A549 (cell line): ENCODE results near the gene NBR1. TPM values are rescaled to one million over a fixed set of nuclear protein-coding genes. Genes with fewer than 3 reads are reported as not detected.
"Not testable (repeated sequence)": the region's sequence is repeated elsewhere in the genome, so short reads cannot be mapped to it uniquely, and the experiment has no call there.

Experiments
- ATAC-seq, 2 experiments: fragments of 200-7000 bp in 1 of 2; fragments of >200 bp in 1 of 2; cut with Nextera tagmentation in 1 of 2; cut with Tn5 transposase in 1 of 2; 3 replicates each; pipeline versions ENCODE4 v1.8.0 to v1.9.1; 2018 to 2020; ENCODE audit warnings: mild to moderate bottlenecking in 1 of 2, moderate library complexity in 1 of 2
- CTCF ChIA-PET: fragments of 300-600 bp; sonication (Branson Sonifier 250); formaldehyde crosslinking; extraction: SDS; loops from one replicate; lab custom pipeline; 2021; ENCODE audit warnings: antibody characterized with exemption, inconsistent platforms; lab: Yijun Ruan, JAX
- POLR2A ChIA-PET: fragments of 350-600 bp; formaldehyde crosslinking; extraction: SDS; loops from one replicate; lab custom pipeline; 2021; ENCODE audit warnings: antibody characterized with exemption, inconsistent platforms; lab: Yijun Ruan, JAX
- DNase-seq, 2 experiments: peaks; one replicate each; pipeline versions ENCODE4 v3.0.0 to v3.0.0-alpha.2; 2011 to 2016; ENCODE audit warnings: low read depth in 1 of 2, low spot score in 1 of 2
- FAIRE-seq: peaks from 2 replicates; lab custom pipeline; 2011; peaks lifted over from hg19 to GRCh38; lab: Jason Lieb, UNC
- H3K27ac ChIP-seq, 2 experiments: fragments of >200 bp; sonication (Bioruptor Twin); formaldehyde crosslinking; 3 replicates each; pipeline ENCODE4 v1.5.1; 2016 to 2017
- H3K4me1 ChIP-seq: fragments of >200 bp; sonication (Bioruptor Twin); formaldehyde crosslinking; 3 replicates; pipeline ENCODE4 v1.6.1; 2016
- H3K4me2 ChIP-seq: fragments of >200 bp; sonication (Bioruptor Twin); formaldehyde crosslinking; 3 replicates; pipeline ENCODE4 v1.6.1; 2016
- H3K4me3 ChIP-seq: fragments of >200 bp; sonication (Bioruptor Twin); formaldehyde crosslinking; 3 replicates; pipeline ENCODE4 v1.5.1; 2016
- H3K9me3 ChIP-seq: fragments of >200 bp; sonication (Bioruptor Twin); formaldehyde crosslinking; 3 replicates; pipeline ENCODE4 v1.6.1; 2016
- BHLHE40 ChIP-seq: IDR thresholded peaks from 2 replicates; pipeline ENCODE4 v1.6.1; 2012; ENCODE audit warnings: low read depth, low read length, inconsistent platforms
- CBX2 ChIP-seq: fragments of 200-600 bp; sonication (generic); IDR thresholded peaks from 2 replicates; pipeline ENCODE4 v1.6.1; 2016; ENCODE audit warnings: low read depth, mild to moderate bottlenecking, borderline replicate concordance
- CTCF ChIP-seq: fragments of >200 bp; sonication (Bioruptor Twin); formaldehyde crosslinking; IDR thresholded peaks from 3 replicates; pipeline ENCODE4 v1.5.1; 2016
- E2F6 ChIP-seq: IDR thresholded peaks from 2 replicates; pipeline ENCODE4 v1.6.1; 2012; ENCODE audit warnings: low read depth, borderline replicate concordance
- FOSB ChIP-seq: fragments of 250-450 bp; sonication (Bioruptor Pico); IDR thresholded peaks from 2 replicates; pipeline ENCODE4 v1.5.0; 2020; ENCODE audit warnings: mild to moderate bottlenecking, moderate library complexity
- GATA3 ChIP-seq: IDR thresholded peaks from 2 replicates; pipeline ENCODE4 v1.6.1; 2012; ENCODE audit warnings: borderline replicate concordance
- MAX ChIP-seq: IDR thresholded peaks from 2 replicates; pipeline ENCODE4 v1.6.1; 2012
- ZSCAN20 ChIP-seq: fragments of 250-450 bp; sonication (Bioruptor Pico); IDR thresholded peaks from 2 replicates; pipeline ENCODE4 v1.8.0; 2022; ENCODE audit warnings: mild to moderate bottlenecking, moderate library complexity
- WGBS: methylation state at CpG from one replicate; pipeline ENCODE4 v1.1.6; 2017; ENCODE audit errors: missing lambda C conversion rate; 5-methylcytosine and 5-hydroxymethylcytosine counted together
- polyA plus RNA-seq, 4 experiments: library from polyadenylated mRNA; depleted of rRNA in 3 of 4; stranded (reverse); fragments of >200 nt; fragmentation: RNase III in 1 of 4; extraction: RNeasy Plus Mini Kit Qiagen cat#74134 plus additional on column Dnase treatment in 1 of 4; gene quantifications; 2 replicates in 3 of 4; 3 replicates in 1 of 4; pipeline ENCODE4 v1.2.3, GENCODE V29; 2011 to 2017

Gene NBR1
- polyA plus RNA-seq, 2 of the 4 experiments (the other 2 are of a cell fraction), result 41.8 to 86.8 TPM

GRCh38 chr17:43155666-43156065 is 15.3 kb upstream of the NBR1 start:
- CTCF ChIA-PET, result no interaction called here
- no peak overlapping the region for H3K4me2 ChIP-seq
- H3K9me3 ChIP-seq, result peaks cover 18% of the 10 kb centered on the region
- no peak for DNase-seq
- H3K27ac ChIP-seq, result no peak overlapping the region
- TF ChIP-seq CTCF (no peak), CBX2 (no peak), FOSB (CRISPR knock-in tag) (no peak), ZSCAN20 (CRISPR knock-in tag) (no peak), BHLHE40 (no peak)
- TF ChIP-seq, all 56 proteins: peak for 0
- ATAC-seq (no peak), FAIRE-seq (no peak)
- WGBS, result 92% methylated on average over 3 of the region's 3 CpGs
- POLR2A ChIA-PET, result no interaction called here
- Histone ChIP-seq H3K4me1 (no peaks in the 10 kb centered on the region), H3K4me3 (no peak overlapping the region)

GRCh38 chr17:43159232-43159631 is 11.8 kb upstream of the NBR1 start:
- H3K4me3 ChIP-seq, ATAC-seq: not testable (repeated sequence)
- 83% methylated on average over 15 of the region's 25 CpGs for WGBS

GRCh38 chr17:43159957-43160356 is 11.1 kb upstream of the NBR1 start:
- CTCF ChIA-PET, result interaction anchor here (0.7 kb wide), 1 partner anchor 9 kb away, joined by 3 read pairs; no protein-coding TSS in a partner anchor
- POLR2A ChIA-PET, H3K4me2 ChIP-seq, H3K27ac ChIP-seq, ATAC-seq, FAIRE-seq, H3K9me3 ChIP-seq, H3K4me3 ChIP-seq, H3K4me1 ChIP-seq, DNase-seq: not testable (repeated sequence)
- WGBS, result 91% methylated on average over 8 of the region's 8 CpGs

More at GRCh38 chr17:43159232-43159631, 11.8 kb upstream of the NBR1 start:
- H3K9me3 ChIP-seq, FAIRE-seq, DNase-seq, H3K4me2 ChIP-seq, H3K27ac ChIP-seq, POLR2A ChIA-PET, H3K4me1 ChIP-seq: not testable (repeated sequence)
- CTCF ChIA-PET, result interaction anchor here (0.7 kb wide), 1 partner anchor 10 kb away, joined by 3 read pairs; no protein-coding TSS in a partner anchor

GRCh38 chr17:43165971-43166370 is 5.0 kb upstream of the NBR1 start:
- CTCF ChIA-PET, ATAC-seq, H3K4me2 ChIP-seq, FAIRE-seq, H3K4me3 ChIP-seq, H3K9me3 ChIP-seq, POLR2A ChIA-PET, H3K27ac ChIP-seq, DNase-seq: not testable (repeated sequence)
- peaks cover 14% of the 10 kb centered on the region; the same call in 2 of the 3 replicates for H3K4me1 ChIP-seq

- peak; percentile 52 to 62 for DNase-seq
- FAIRE-seq, result no peak
- CTCF ChIA-PET, result interaction anchor here (1.0 to 1.7 kb wide), 3 partner anchors 34 to 147 kb away, joined by 3 to 8 read pairs (median 3); partner anchors contain the start of gene VAT1
Measured at GRCh38 chr17:43169561-43170139, 1.4 kb upstream of the NBR1 start.

More at GRCh38 chr17:43169561-43170139, 1.4 kb upstream of the NBR1 start:
- Histone ChIP-seq H3K27ac (peak overlapping the region; percentile 72 to 90), H3K4me2 (peak overlapping the region; percentile 95), H3K4me3 (peak overlapping the region; percentile 74), H3K4me1 (peaks cover 31% of the 10 kb centered on the region), H3K9me3 (no peaks in the 10 kb centered on the region)
- TF ChIP-seq GATA3 (peak; percentile 52; the same call in 1 of the 2 replicates), BHLHE40 (peak; percentile 58), CTCF (no peak), E2F6 (peak; percentile 55), MAX (peak; percentile 75)
- peak; percentile 56 to 61 for ATAC-seq
- POLR2A ChIA-PET, result interaction anchor here (1.0 to 2.2 kb wide), 5 partner anchors 42 to 171 kb away, joined by 3 to 10 read pairs (median 4); partner anchors contain the start of genes BRCA1, RPL27 and TMEM106A
- WGBS, result under 1% methylated on average over 26 of the region's 29 CpGs
